GM19099 (cell line): ENCODE data around the gene MACROD1.

ENCODE experiments used
- POLR2A ChIP-seq: IDR thresholded peaks from 3 replicates; pipeline ENCODE4 v1.6.1; 2011; ENCODE audit warnings: low read depth; ENCODE audit not compliant: insufficient read length; ENCODE audit errors: extremely low read depth

The MACROD1 gene

DNA sequence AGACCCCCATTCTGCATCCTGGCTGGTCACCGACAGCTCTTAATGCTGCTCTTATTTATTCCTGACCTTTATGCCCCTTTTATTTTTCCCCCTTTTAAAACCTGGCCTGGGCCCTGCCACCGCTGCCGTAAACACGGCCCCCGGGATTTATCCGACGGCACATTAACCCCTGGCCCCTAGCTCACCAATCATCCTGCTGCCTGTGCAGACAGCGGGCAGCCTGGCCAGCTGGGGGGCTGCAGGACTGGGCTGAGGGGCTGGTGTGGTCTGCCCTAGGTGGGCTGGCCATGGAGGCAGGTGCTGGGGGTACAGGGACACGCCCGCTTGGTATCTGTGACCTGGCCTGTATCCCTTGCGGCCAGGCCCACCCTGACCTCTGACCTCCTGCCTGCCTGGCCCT lies 151.6 kb downstream of the MACROD1 start:
- no peak for TF ChIP-seq POLR2A

DNA sequence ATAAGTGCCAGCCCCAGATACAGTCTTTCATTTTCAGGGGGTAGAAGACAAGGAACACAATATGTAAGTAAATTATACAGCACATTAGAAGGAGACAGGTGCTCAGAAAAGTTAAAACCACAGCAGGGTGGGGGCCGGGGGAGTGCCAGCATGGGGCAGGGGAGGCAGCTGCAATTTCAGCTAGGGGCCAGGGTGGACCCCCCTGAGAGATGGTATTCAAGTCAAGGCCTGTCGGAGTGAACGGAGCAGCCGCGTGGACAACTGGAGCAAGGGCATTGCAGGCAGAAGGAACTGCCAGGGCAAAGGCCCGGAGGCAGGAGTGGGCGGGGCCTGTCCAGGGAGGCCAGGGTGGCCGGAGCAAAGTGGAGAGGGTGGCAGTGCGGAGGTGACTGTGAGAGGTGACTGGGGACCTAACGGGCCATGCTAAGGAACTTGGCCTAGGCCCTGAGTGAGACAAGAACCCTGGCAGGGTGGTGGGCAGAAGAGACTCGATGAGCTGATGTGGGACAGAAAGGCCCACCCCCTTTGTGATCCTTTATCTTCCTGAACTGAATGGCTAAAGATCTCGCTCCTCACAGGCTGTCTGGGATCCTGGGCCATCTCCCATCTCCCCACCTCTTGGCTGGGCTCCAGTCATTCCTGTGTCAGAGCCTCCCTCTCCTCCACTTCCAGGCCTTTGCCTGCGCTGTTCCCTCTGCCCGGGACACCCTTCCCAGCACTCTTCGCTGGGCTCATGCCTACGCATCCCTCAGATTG lies 152.6 kb downstream of the MACROD1 start:
- no peak for TF ChIP-seq POLR2A

DNA sequence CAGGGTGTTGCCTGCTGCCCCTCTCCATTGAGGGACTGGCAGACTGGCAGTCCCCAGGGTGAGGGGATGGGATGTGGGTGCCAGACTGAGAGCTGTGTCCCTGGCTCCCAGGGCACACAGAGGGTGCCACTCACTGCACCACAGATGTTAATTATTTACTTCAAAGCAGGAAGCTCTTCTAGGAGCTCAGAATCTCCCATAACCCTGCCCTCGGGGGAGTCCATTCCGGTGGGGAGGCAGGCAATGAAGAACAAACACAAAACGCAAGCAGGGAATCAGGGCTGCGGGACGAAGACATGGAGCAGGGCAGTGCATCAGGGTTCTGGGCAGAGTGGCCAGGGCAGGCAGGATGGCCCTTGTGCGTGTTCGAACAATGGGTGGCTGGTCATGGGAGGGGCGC lies 154.5 kb downstream of the MACROD1 start:
- TF ChIP-seq POLR2A: no peak

GRCh38 chr11:64010783-64011182 lies 155.1 kb downstream of the MACROD1 start:
- no peak for TF ChIP-seq POLR2A

DNA sequence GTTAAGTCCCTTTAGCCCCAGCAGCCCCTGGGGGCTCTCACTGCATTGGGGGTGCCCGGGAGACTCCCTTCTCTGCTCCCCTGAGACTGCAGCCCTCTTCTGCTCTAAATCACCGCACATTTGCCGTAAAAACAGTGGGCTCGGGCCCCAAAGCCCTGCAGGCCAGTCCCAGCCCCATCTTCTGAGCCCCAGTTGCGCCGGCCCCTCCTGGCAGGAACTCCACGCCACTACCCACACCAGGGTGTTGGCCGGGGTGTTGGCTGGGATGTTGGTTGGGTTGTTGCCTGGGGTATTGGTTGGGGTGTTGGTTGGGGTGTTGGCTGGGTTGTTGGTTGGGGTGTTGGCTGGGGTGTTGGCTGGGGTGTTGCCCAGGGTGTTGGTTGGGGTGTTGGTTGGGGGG lies 156.2 kb downstream of the MACROD1 start:
- TF ChIP-seq POLR2A: no peak

DNA sequence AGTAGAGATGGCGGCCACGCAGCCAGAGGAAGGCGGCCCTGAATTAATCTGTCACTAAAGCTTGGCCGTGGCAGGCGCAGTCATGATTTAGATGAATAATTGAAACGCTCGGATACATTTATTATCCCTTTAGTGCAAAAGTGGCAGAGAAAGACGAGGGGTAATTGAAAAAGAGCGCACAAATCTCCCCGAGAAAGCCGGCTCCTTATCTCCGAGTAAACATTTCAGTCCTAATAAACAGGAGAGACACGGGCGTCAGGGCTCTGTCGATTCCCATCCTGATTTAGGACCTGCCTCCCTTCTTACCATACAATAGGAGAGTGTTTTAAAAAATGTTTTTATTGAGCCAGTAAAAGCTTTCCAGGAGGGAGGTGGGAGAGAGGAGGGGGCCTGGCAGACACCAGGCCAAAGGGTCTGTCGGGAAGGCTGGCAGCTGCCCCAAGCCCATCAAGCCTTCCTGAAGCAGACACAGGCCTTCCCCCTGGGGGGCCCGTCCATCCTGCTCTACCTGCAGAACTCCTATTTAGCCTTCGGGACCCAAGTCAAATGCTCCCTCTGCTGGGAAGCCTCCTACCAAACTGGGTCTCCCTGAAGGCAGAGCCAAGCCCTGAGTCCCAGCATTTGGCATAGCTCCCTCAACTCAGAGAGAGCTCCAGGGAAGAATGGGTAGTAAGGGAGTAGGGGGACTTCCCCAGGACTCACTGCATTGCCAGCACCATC lies 156.8 kb downstream of the MACROD1 start:
- no peak for TF ChIP-seq POLR2A

- TF ChIP-seq POLR2A: no peak
Measured at GRCh38 chr11:64008283-64008913, 157.5 kb downstream of the MACROD1 start.

DNA sequence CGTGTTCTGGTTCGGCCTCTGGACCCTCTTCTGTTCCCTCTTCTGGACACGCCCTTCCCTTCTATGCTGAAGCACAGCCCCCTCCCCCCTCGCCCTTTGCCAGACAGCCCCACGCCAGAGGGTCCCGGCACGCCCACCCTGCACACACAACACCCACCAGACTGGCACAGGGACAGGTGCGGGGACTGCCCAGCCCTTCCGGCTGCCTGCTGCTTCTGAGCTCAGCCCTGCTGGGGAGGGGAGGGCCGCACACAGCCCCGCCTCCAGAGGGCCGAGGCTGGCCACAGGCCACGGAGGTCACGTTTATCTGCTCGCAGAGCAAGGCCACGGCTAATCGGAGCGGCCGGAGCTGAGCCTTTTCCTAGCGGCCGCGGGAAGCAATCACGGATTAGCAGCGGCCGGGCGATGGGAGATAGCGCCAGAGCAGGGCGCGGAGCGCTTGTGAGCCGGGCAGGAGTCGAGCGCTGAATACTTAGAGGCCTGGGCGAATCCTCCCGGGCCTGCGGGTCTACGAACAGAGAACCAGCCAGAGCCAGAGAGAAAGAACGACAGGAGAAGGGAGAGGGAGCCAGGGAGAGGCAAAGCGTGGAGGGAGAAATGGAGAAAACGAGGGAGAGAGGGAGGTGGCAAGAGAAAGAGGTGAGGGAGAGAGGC lies 158.2 kb downstream of the MACROD1 start:
- TF ChIP-seq POLR2A: no peak

DNA sequence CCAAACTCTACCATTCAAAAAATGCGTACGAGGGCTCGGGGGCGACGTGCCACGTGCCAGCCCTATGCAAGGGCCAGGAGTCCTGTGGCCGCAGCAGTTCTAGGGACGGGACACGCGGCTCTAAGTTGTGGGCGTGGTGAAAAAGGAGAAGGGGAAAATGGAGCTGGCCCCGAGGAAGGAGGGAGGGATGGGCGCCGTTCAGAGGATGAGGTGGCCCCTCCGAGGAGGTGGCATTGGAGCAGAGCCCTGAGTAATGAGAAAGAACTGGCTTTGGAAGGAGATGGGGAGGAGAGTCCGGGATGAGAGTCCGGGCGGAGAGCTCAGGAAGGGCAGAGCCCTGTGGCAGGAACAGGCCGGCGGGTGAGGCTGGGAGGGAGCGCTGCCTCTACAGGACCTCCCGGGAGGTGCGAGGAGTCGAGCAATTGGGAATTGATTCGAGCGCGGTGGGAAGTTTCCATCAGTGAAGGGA lies 158.7 kb downstream of the MACROD1 start:
- TF ChIP-seq POLR2A: no peak

DNA sequence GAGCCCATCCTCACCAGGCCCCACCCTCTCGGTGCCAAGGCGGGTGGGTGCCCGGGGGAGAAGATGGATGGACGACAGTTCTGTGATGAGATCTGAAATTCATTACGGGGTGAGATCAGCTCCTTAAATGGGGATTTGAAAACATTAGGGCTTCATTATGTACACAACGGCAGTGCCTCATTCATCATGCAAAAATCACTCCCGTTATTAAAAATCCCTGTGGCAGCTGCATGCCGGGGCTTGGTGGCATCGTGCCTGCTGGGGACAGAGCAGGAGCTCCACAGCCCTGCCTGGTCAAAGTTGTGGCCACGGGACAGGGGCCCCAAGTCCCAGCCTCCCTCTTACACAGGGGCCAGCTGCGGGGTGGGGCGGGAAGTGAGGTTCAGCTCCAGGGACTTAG lies 159.5 kb downstream of the MACROD1 start:
- no peak for TF ChIP-seq POLR2A

- no peak for TF ChIP-seq POLR2A
Measured at GRCh38 chr11:64005691-64006090, 160.2 kb downstream of the MACROD1 start.

- TF ChIP-seq POLR2A: no peak
Measured at GRCh38 chr11:64004590-64004984, 161.3 kb downstream of the MACROD1 start.

GRCh38 chr11:64003807-64004589 lies 161.9 kb downstream of the MACROD1 start:
- no peak for TF ChIP-seq POLR2A

GRCh38 chr11:64001484-64002420 lies 164.2 kb downstream of the MACROD1 start:
- no peak for TF ChIP-seq POLR2A
